Measurements from ENCODE around the gene TSG101. TPM values are rescaled to one million over a fixed set of nuclear protein-coding genes. Genes with fewer than 3 reads are reported as not detected.

TSG101 gene
- total and polyA plus RNA-seq, 2 experiments from 2014 or later: 59.4 to 102 TPM

GRCh38 chr11:18566406-18566805 is 39.7 kb upstream of the TSG101 start:
- ATAC-seq: no peak
- H3F3A ChIP-seq (replicated peaks; ENCODE audit: low read depth): no peaks in the 10 kb centered on the region
- DNase-seq (ENCODE audit: low spot score): no peak
- TF ChIP-seq CTCF (conservative IDR thresholded peaks at IDR 0.05; ENCODE audit: low read depth in 2 of 2) (no peak), STAT1 (IDR thresholded peaks at IDR 0.05; ENCODE audit: unreplicated experiment) (no peak), CREB1 (CRISPR knock-in tag; IDR thresholded peaks at IDR 0.05; ENCODE audit: low read depth) (no peak), EZH2phosphoT487 (IDR thresholded peaks at IDR 0.05; ENCODE audit: unreplicated experiment) (no peak), POLR2AphosphoS5 (IDR thresholded peaks at IDR 0.05; ENCODE audit: low read depth) (no peak), EZH2 (IDR thresholded peaks at IDR 0.05; ENCODE audit: low read depth, unreplicated experiment) (no peak), ZNF462 (CRISPR knock-in tag; IDR thresholded peaks at IDR 0.05) (no peak), NANOG (IDR thresholded peaks at IDR 0.05; ENCODE audit: borderline replicate concordance) (no peak), REST (IDR thresholded peaks at IDR 0.05; ENCODE audit: unreplicated experiment) (no peak), JUNB (IDR thresholded peaks at IDR 0.05; ENCODE audit: unreplicated experiment) (no peak), ZNF114 (CRISPR knock-in tag; IDR thresholded peaks at IDR 0.05) (no peak), ZNF331 (CRISPR knock-in tag; IDR thresholded peaks at IDR 0.05; ENCODE audit: low read depth) (no peak)
- TF ChIP-seq, protein P1, sequence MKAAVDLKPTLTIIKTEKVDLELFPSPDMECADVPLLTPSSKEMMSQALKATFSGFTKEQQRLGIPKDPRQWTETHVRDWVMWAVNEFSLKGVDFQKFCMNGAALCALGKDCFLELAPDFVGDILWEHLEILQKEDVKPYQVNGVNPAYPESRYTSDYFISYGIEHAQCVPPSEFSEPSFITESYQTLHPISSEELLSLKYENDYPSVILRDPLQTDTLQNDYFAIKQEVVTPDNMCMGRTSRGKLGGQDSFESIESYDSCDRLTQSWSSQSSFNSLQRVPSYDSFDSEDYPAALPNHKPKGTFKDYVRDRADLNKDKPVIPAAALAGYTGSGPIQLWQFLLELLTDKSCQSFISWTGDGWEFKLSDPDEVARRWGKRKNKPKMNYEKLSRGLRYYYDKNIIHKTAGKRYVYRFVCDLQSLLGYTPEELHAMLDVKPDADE (IDR thresholded peaks at IDR 0.05): no peak
- Mint-ChIP-seq H3K36me3 (ENCODE audit: low read depth) (0 out of 3 replicates have a peak, but pooled peaks cover 3% of the 10 kb centered on the region), H3K27me3 (ENCODE audit: insufficient read depth, low read depth, poor library complexity) (peaks cover 3% of the 10 kb centered on the region), H3K4me1 (peaks cover 6% of the 10 kb centered on the region; the same call in 2 of the 3 replicates), H3K4me3 (no peak overlapping the region), H3K27ac (no peak overlapping the region), H3K9me3 (no peaks in the 10 kb centered on the region)
- no peaks in the 10 kb centered on the region for H3K9me2 ChIP-seq (ENCODE audit: insufficient read depth)
- H3K36me3 ChIP-seq (ENCODE audit: insufficient read depth): no peaks in the 10 kb centered on the region
- H4K20me1 ChIP-seq (replicated peaks; ENCODE audit: insufficient read depth): no peaks in the 10 kb centered on the region
- no peak overlapping the region for H3K4me3 ChIP-seq
- H3K27me3 ChIP-seq (ENCODE audit: insufficient read depth): no peaks in the 10 kb centered on the region
- H3K4me1 ChIP-seq (ENCODE audit: insufficient read depth): peaks cover 9% of the 10 kb centered on the region
- H3K79me2 ChIP-seq (replicated peaks; ENCODE audit: insufficient read depth): no peaks in the 10 kb centered on the region
- no peak overlapping the region for H2AFZ ChIP-seq
- H3K4me2 ChIP-seq: no peak overlapping the region
- no peak overlapping the region for H3K27ac ChIP-seq (ENCODE audit: low read depth)
